GM21423 (cell line): ENCODE measurements around the gene TMEM221.

Experiments used
- ATAC-seq: cut with Tn5 transposase; IDR thresholded peaks from one replicate; pipeline ENCODE4 v1.9.1; 2021; ENCODE audit warnings: mild to moderate bottlenecking, moderate library complexity; ENCODE audit not compliant: unreplicated experiment

The TMEM221 gene

GRCh38 chr19:17406046-17406886 lies 42.2 kb downstream of the TMEM221 start:
- ATAC-seq: peak; percentile 21

- ATAC-seq: peak; percentile 65
Observed at GRCh38 chr19:17405250-17406045, 43.0 kb downstream of the TMEM221 start, which contains the start of gene BST2. Gene BST2 (minus strand): TSS chr19:17405630. CDS start chr19:17405575, 55 bp downstream.

GRCh38 chr19:17404621-17405249 lies 43.7 kb downstream of the TMEM221 start:
- no peak for ATAC-seq

- ATAC-seq: no peak
Observed at GRCh38 chr19:17404015-17404414, 44.5 kb downstream of the TMEM221 start.

- ATAC-seq: no peak
Observed at GRCh38 chr19:17402982-17403855, 45.2 kb downstream of the TMEM221 start.

- ATAC-seq: no peak
Observed at GRCh38 chr19:17401628-17402027, 46.8 kb downstream of the TMEM221 start.

- ATAC-seq: no peak
Observed at GRCh38 chr19:17398902-17399527, 49.5 kb downstream of the TMEM221 start.

GRCh38 chr19:17394891-17395415 lies 53.5 kb downstream of the TMEM221 start:
- no peak for ATAC-seq

- ATAC-seq: no peak
Observed at GRCh38 chr19:17393914-17394313, 54.6 kb downstream of the TMEM221 start, which contains the start of gene CCDC194. Gene CCDC194 (minus strand): TSS chr19:17394196. CDS start chr19:17394158, 38 bp downstream.

GRCh38 chr19:17393002-17393401 lies 55.5 kb downstream of the TMEM221 start:
- ATAC-seq: no peak

- ATAC-seq: peak; percentile 14
Observed at GRCh38 chr19:17391371-17392151, 56.9 kb downstream of the TMEM221 start.

- peak; percentile 85 for ATAC-seq
Observed at GRCh38 chr19:17390665-17391370, 57.6 kb downstream of the TMEM221 start.

GRCh38 chr19:17389957-17390664 lies 58.4 kb downstream of the TMEM221 start:
- no peak for ATAC-seq

- no peak for ATAC-seq
Observed at GRCh38 chr19:17389288-17389687, 59.2 kb downstream of the TMEM221 start.

GRCh38 chr19:17385878-17386611 lies 62.4 kb downstream of the TMEM221 start:
- ATAC-seq: no peak
